H1 (cell line): ENCODE results near the gene STARD6. TPM values are rescaled to one million over a fixed set of nuclear protein-coding genes. Genes with fewer than 3 reads are reported as not detected.

ENCODE experiments used
- CTCF ChIA-PET: fragments of 300-600 bp; sonication (Branson Sonifier 250); formaldehyde crosslinking; loops from one replicate; lab custom pipeline; 2021; ENCODE audit not compliant: partially characterized antibody; lab: Charles Lee
- POLR2A ChIA-PET: fragments of 300-600 bp; sonication (Branson Sonifier 250); formaldehyde crosslinking; loops from one replicate; lab custom pipeline; 2021; ENCODE audit warnings: inconsistent platforms; ENCODE audit not compliant: partially characterized antibody; lab: Charles Lee
- DNase-seq, 2 experiments: peaks; one replicate each; pipeline versions ENCODE4 v3.0.0 to v3.0.0-alpha.2; 2010 to 2022; ENCODE audit warnings: low spot score in 2 of 2, low read depth in 1 of 2, mixed read lengths in 1 of 2
- FAIRE-seq: peaks from 2 replicates; lab custom pipeline; 2011; peaks lifted over from hg19 to GRCh38; lab: Jason Lieb, UNC
- H2AFZ ChIP-seq: 2 replicates; pipeline ENCODE4 v1.8.1; 2012; ENCODE audit warnings: low read length, inconsistent platforms
- H2AK5ac ChIP-seq: 2 replicates; pipeline ENCODE4 v1.6.1; 2013; ENCODE audit warnings: low read depth, low read length
- H2BK120ac ChIP-seq: replicated peaks from 2 replicates; pipeline ENCODE3; 2013; ENCODE audit warnings: low read depth, low read length, inconsistent platforms
- H2BK12ac ChIP-seq: 2 replicates; pipeline ENCODE4 v1.6.1; 2013; ENCODE audit warnings: low read depth, low read length
- H2BK15ac ChIP-seq: 2 replicates; pipeline ENCODE4 v1.6.1; 2013; ENCODE audit warnings: low read length
- H2BK20ac ChIP-seq: 2 replicates; pipeline ENCODE4 v1.6.1; 2013; ENCODE audit warnings: low read length
- H2BK5ac ChIP-seq: 2 replicates; pipeline ENCODE4 v1.6.1; 2013; ENCODE audit warnings: low read depth, low read length
- H3K14ac ChIP-seq: 2 replicates; pipeline ENCODE4 v1.6.1; 2013; ENCODE audit warnings: inconsistent platforms; ENCODE audit not compliant: insufficient read length
- H3K18ac ChIP-seq: 2 replicates; pipeline ENCODE4 v1.6.1; 2013; ENCODE audit warnings: low read length; ENCODE audit errors: extremely low read depth
- H3K23ac ChIP-seq: 2 replicates; pipeline ENCODE4 v1.6.1; 2013; ENCODE audit warnings: inconsistent platforms; ENCODE audit not compliant: insufficient read length
- H3K23me2 ChIP-seq: 2 replicates; pipeline ENCODE4 v1.6.1; 2013; ENCODE audit warnings: low read depth, low read length
- H3K27ac ChIP-seq: 2 replicates; pipeline ENCODE4 v1.6.1; 2011; ENCODE audit warnings: low read depth, low read length, inconsistent platforms
- H3K27me3 ChIP-seq, 4 experiments: replicated peaks in 1 of 4; 1 replicate in 1 of 4; 2 replicates in 3 of 4; pipeline versions ENCODE4 v1.6.1 to v1.8.1; 2011 to 2013; ENCODE audit warnings: low read length in 3 of 4, mild to moderate bottlenecking in 3 of 4, inconsistent platforms in 2 of 4, mixed read lengths in 2 of 4, moderate library complexity in 1 of 4; ENCODE audit not compliant: control insufficient read depth in 3 of 4, insufficient read depth in 3 of 4; ENCODE audit errors: extremely low read depth in 1 of 4
- H3K36me3 ChIP-seq, 4 experiments: 2 replicates each; pipeline versions ENCODE4 v1.6.1 to v1.8.1; 2011 to 2013; ENCODE audit warnings: mild to moderate bottlenecking in 4 of 4, low read length in 3 of 4, moderate library complexity in 2 of 4, control low read depth in 1 of 4, inconsistent platforms in 1 of 4; ENCODE audit not compliant: insufficient read depth in 4 of 4, control insufficient read depth in 2 of 4
- H3K4ac ChIP-seq: replicated peaks from 2 replicates; pipeline ENCODE3; 2013; ENCODE audit warnings: low read length, low read depth, mixed read lengths, inconsistent platforms; ENCODE audit not compliant: insufficient read length
- H3K4me1 ChIP-seq, 4 experiments: replicated peaks in 1 of 4; 1 replicate in 1 of 4; 2 replicates in 3 of 4; pipeline versions ENCODE4 v1.6.1 to v1.8.1; 2011 to 2013; ENCODE audit warnings: low read length in 3 of 4, inconsistent platforms in 2 of 4, mixed read lengths in 1 of 4; ENCODE audit not compliant: insufficient read depth in 4 of 4, control insufficient read depth in 3 of 4
- H3K4me2 ChIP-seq, 2 experiments: 2 replicates each; pipeline versions ENCODE4 v1.6.1 to v1.8.1; 2011 to 2013; ENCODE audit warnings: low read depth in 2 of 2, low read length in 2 of 2, control low read depth in 1 of 2, inconsistent platforms in 1 of 2, mild to moderate bottlenecking in 1 of 2; ENCODE audit not compliant: insufficient read depth in 1 of 2
- H3K4me3 ChIP-seq, 4 experiments: fragments of 200-600, 300-600 bp in 1 of 4; sonication (generic), shearing (Covaris generic), sonication (Bioruptor Twin) in 1 of 4; 2 replicates each; pipeline versions ENCODE4 v1.5.1 to v1.8.1; 2011 to 2016; ENCODE audit warnings: low read length in 4 of 4, low read depth in 3 of 4, control low read depth in 2 of 4, inconsistent platforms in 2 of 4, mild to moderate bottlenecking in 2 of 4, mixed read lengths in 1 of 4, moderate library complexity in 1 of 4; ENCODE audit not compliant: insufficient read depth in 2 of 4; ENCODE audit errors: extremely low read depth in 1 of 4
- H3K56ac ChIP-seq: replicated peaks from 2 replicates; pipeline ENCODE3; 2013; ENCODE audit warnings: low read depth, mild to moderate bottlenecking, mixed read lengths, low read length, inconsistent platforms; ENCODE audit not compliant: insufficient read length
- H3K79me1 ChIP-seq: 2 replicates; pipeline ENCODE4 v1.6.1; 2013; ENCODE audit warnings: low read depth, low read length, control low read depth
- H3K79me2 ChIP-seq, 2 experiments: 2 replicates each; pipeline versions ENCODE4 v1.6.1 to v1.8.1; 2012 to 2013; ENCODE audit warnings: low read length in 2 of 2, mild to moderate bottlenecking in 2 of 2, inconsistent platforms in 1 of 2; ENCODE audit not compliant: insufficient read depth in 2 of 2, control insufficient read depth in 1 of 2
- H3K9ac ChIP-seq, 4 experiments: replicated peaks in 1 of 4; 1 replicate in 1 of 4; 2 replicates in 3 of 4; pipeline versions ENCODE4 v1.6.1 to v1.8.1; 2011 to 2013; ENCODE audit warnings: low read depth in 3 of 4, low read length in 3 of 4, control low read depth in 2 of 4, mild to moderate bottlenecking in 2 of 4, moderate library complexity in 2 of 4, inconsistent platforms in 1 of 4; ENCODE audit errors: extremely low read depth in 1 of 4
- H3K9me3 ChIP-seq, 2 experiments: 2 replicates each; pipeline versions ENCODE4 v1.6.1 to v1.8.1; 2012 to 2013; ENCODE audit warnings: mild to moderate bottlenecking in 2 of 2, moderate library complexity in 2 of 2, control low read depth in 1 of 2, inconsistent platforms in 1 of 2, low read depth in 1 of 2, low read length in 1 of 2, mixed read lengths in 1 of 2; ENCODE audit not compliant: insufficient read depth in 2 of 2
- H4K20me1 ChIP-seq, 2 experiments: replicated peaks in 1 of 2; 2 replicates each; pipeline versions ENCODE3 to v1.8.1; 2011 to 2013; ENCODE audit warnings: inconsistent platforms in 2 of 2, low read length in 2 of 2, mild to moderate bottlenecking in 1 of 2; ENCODE audit not compliant: insufficient read depth in 2 of 2, control insufficient read depth in 1 of 2
- H4K5ac ChIP-seq: 2 replicates; pipeline ENCODE4 v1.6.1; 2013; ENCODE audit warnings: low read length, low read depth, mixed read lengths, inconsistent platforms; ENCODE audit not compliant: insufficient read length
- H4K8ac ChIP-seq: 2 replicates; pipeline ENCODE4 v1.8.0; 2013; ENCODE audit warnings: mild to moderate bottlenecking, moderate library complexity, low read length, inconsistent platforms; ENCODE audit not compliant: insufficient read depth; ENCODE audit errors: extremely low read depth
- H4K91ac ChIP-seq: replicated peaks from 2 replicates; pipeline ENCODE3; 2013; ENCODE audit warnings: low read length, mixed read lengths, inconsistent platforms; ENCODE audit not compliant: insufficient read length
- ASH2L ChIP-seq: fragments of 200-600, 300-600 bp; sonication (generic); IDR thresholded peaks from one replicate; pipeline ENCODE4 v1.7.1; 2017; ENCODE audit warnings: low read length
- BACH1 ChIP-seq: IDR thresholded peaks from 2 replicates; pipeline ENCODE4 v1.6.1; 2012; ENCODE audit warnings: low read length, improper control_type of control experiment
- JUN ChIP-seq: IDR thresholded peaks from 2 replicates; pipeline ENCODE4 v1.6.1; 2011; ENCODE audit warnings: low read depth, mild to moderate bottlenecking, improper control_type of control experiment, low read length
- KDM1A ChIP-seq: fragments of 200-600, 300-600 bp; sonication (generic); IDR thresholded peaks from 2 replicates; pipeline ENCODE4 v1.7.1; 2016; ENCODE audit warnings: mild to moderate bottlenecking, low read length, borderline replicate concordance
- KDM4A ChIP-seq: IDR thresholded peaks from one replicate; pipeline ENCODE4 v1.7.1; 2012; ENCODE audit warnings: low read depth, mild to moderate bottlenecking, moderate library complexity, low read length, inconsistent platforms; ENCODE audit not compliant: severe bottlenecking
- KDM5A ChIP-seq: fragments of 200-600 bp; IDR thresholded peaks from 2 replicates; pipeline ENCODE4 v1.7.1; 2012; ENCODE audit warnings: mild to moderate bottlenecking, low read length, inconsistent platforms, mixed read lengths
- NANOG ChIP-seq: IDR thresholded peaks from 2 replicates; pipeline ENCODE4 v1.6.1; 2011; ENCODE audit warnings: low read length, low read depth, mild to moderate bottlenecking, inconsistent platforms; ENCODE audit not compliant: insufficient read depth, poor library complexity, severe bottlenecking
- POLR2A ChIP-seq, 2 experiments: IDR thresholded peaks; 1 replicate in 1 of 2; 2 replicates in 1 of 2; pipeline ENCODE4 v1.6.1; 2011; ENCODE audit warnings: low read depth in 2 of 2, low read length in 2 of 2, mild to moderate bottlenecking in 2 of 2; ENCODE audit errors: control extremely low read depth in 1 of 2
- RAD21 ChIP-seq, 2 experiments: IDR thresholded peaks in 1 of 2; conservative IDR thresholded peaks in 1 of 2; 2 replicates each; pipeline ENCODE4 v1.6.1; 2011; ENCODE audit warnings: low read depth in 2 of 2, low read length in 2 of 2, improper control_type of control experiment in 1 of 2, inconsistent platforms in 1 of 2, mild to moderate bottlenecking in 1 of 2, moderate library complexity in 1 of 2
- RXRA ChIP-seq: IDR thresholded peaks from 2 replicates; pipeline ENCODE4 v1.6.1; 2011; ENCODE audit warnings: low read depth, mild to moderate bottlenecking, low read length, moderate library complexity; ENCODE audit not compliant: insufficient read depth
- SP1 ChIP-seq: IDR thresholded peaks from 2 replicates; pipeline ENCODE4 v1.6.1; 2011; ENCODE audit warnings: low read depth, low read length
- TAF1 ChIP-seq: IDR thresholded peaks from 2 replicates; pipeline ENCODE4 v1.6.1; 2011; ENCODE audit warnings: mild to moderate bottlenecking, low read depth, low read length
- TAF7 ChIP-seq: optimal IDR thresholded peaks from 2 replicates; pipeline ENCODE3; 2011; ENCODE audit warnings: low read depth, mild to moderate bottlenecking, inconsistent platforms, low read length, moderate library complexity, borderline replicate concordance
- TCF12 ChIP-seq: IDR thresholded peaks from 2 replicates; pipeline ENCODE4 v1.6.1; 2011; ENCODE audit warnings: low read depth, mild to moderate bottlenecking, low read length
- USF2 ChIP-seq: IDR thresholded peaks from 2 replicates; pipeline ENCODE4 v1.6.1; 2011; ENCODE audit warnings: low read length, improper control_type of control experiment
- polyA plus RNA-seq, 7 experiments: library from polyadenylated mRNA; depleted of rRNA in 3 of 7; stranded (reverse) in 5 of 7; unstranded in 2 of 7; fragments of >200 nt in 5 of 7; fragments of 200-250 nt in 2 of 7; gene quantifications; 1 replicate in 5 of 7; 2 replicates in 1 of 7; 4 replicates in 1 of 7; pipeline versions ENCODE4 v1.2.1 to v1.2.3, GENCODE V29; 2011 to 2013; ENCODE audit warnings: missing spikeins in 2 of 7, mixed read lengths in 2 of 7
- total RNA-seq: library from RNA; stranded (reverse); fragmentation: NEBNext Ultra II Directional; extraction: Animal tissue kit (Norgen Biotek cat#: 25700); gene quantifications from 2 replicates; pipeline ENCODE4 v1.2.1, GENCODE V29; 2021

The STARD6 gene
- total and polyA plus RNA-seq, 2 of the 8 experiments (the other 6 are each of a cell fraction or from before 2014, with no cell fraction given), result not detected

GRCh38 chr18:54323561-54323960, 34.1 kb downstream of the STARD6 start:
- CTCF ChIA-PET, result interaction anchor here (0.7 to 0.9 kb wide), 2 partner anchors 13 to 196 kb away, joined by 3 read pairs; no protein-coding TSS in a partner anchor
- no peak overlapping the region for H4K91ac ChIP-seq
- TF ChIP-seq NANOG, result no peak
- TF ChIP-seq RAD21 (IDR thresholded peaks at IDR 0.05 in 1 of 2, conservative IDR thresholded peaks at IDR 0.05 in 1 of 2; ENCODE audit: low read depth in 2 of 2, low read length in 2 of 2), result no peak
- TF ChIP-seq JUN, result no peak
- TF ChIP-seq KDM4A, result no peak
- no peak for TF ChIP-seq KDM1A
- TF ChIP-seq TAF1, result no peak
- TF ChIP-seq TAF7, result no peak
- TF ChIP-seq TCF12, result no peak
- TF ChIP-seq RXRA, result no peak
- TF ChIP-seq ASH2L, result no peak
- no peak for TF ChIP-seq USF2
- TF ChIP-seq SP1, result no peak
- no peak for TF ChIP-seq BACH1
- no peak for TF ChIP-seq KDM5A
- no peak for TF ChIP-seq POLR2A (IDR thresholded peaks at IDR 0.05; ENCODE audit: control extremely low read depth in 1 of 2, low read depth in 2 of 2, low read length in 2 of 2)

More at GRCh38 chr18:54323561-54323960, 34.1 kb downstream of the STARD6 start:
- Histone ChIP-seq H2BK120ac (no peak overlapping the region), H2BK15ac (no peak overlapping the region), H3K4me1 (peaks cover 0 to 5% (median 0%) of the 10 kb centered on the region in 4 experiments; a peak in 1 of 7 replicates), H3K23ac (no peak overlapping the region), H4K20me1 (no peaks in the 10 kb centered on the region), H3K9ac (no peak overlapping the region), H2AFZ (no peak overlapping the region), H4K5ac (no peak overlapping the region), H3K27me3 (no peaks in the 10 kb centered on the region), H3K4me3 (no peak overlapping the region), H2AK5ac (no peak overlapping the region), H3K36me3 (no peaks in the 10 kb centered on the region), H3K23me2 (no peaks in the 10 kb centered on the region), H2BK20ac (no peak overlapping the region), H4K8ac (no peak overlapping the region), H3K4me2 (no peak overlapping the region), H3K27ac (no peak overlapping the region), H3K56ac (no peak overlapping the region), H3K9me3 (no peaks in the 10 kb centered on the region), H3K79me1 (no peaks in the 10 kb centered on the region), H3K4ac (no peak overlapping the region), H2BK12ac (no peak overlapping the region), H3K14ac (no peak overlapping the region), H3K18ac (no peak overlapping the region), H2BK5ac (no peak overlapping the region), H3K79me2 (no peaks in the 10 kb centered on the region)
- no peak for FAIRE-seq
- DNase-seq, result no peak
- POLR2A ChIA-PET, result no interaction called here
